HCT116 (cell line): ENCODE data around the gene BBX. TPM values are rescaled to one million over a fixed set of nuclear protein-coding genes. Genes with fewer than 3 reads are reported as not detected.

ENCODE experiments used
- ATAC-seq: fragments of 200-7000 bp; cut with Tn5 transposase; 2 replicates; pipeline ENCODE4 v1.9.1; 2020; ENCODE audit warnings: mild to moderate bottlenecking, moderate library complexity
- BruUV-seq: library from RNA; stranded (reverse); fragments of 400-500 nt; replicated peaks from 2 replicates; lab custom pipeline; 2021; lab: Mats Ljungman, UMichigan
- CTCF ChIA-PET: fragments of 300-600 bp; sonication (Branson Sonifier 250); formaldehyde crosslinking; loops from one replicate; lab custom pipeline; 2021; ENCODE audit warnings: antibody characterized with exemption; lab: Charles Lee
- POLR2A ChIA-PET: fragments of 300-600, 350-600 bp; sonication (Branson Sonifier 250); formaldehyde crosslinking; loops from one replicate; lab custom pipeline; 2021; ENCODE audit warnings: antibody characterized with exemption; lab: Charles Lee
- RAD21 ChIA-PET, 2 experiments: fragments of 300-600 bp; sonication (Branson Sonifier 250); formaldehyde crosslinking; loops; one replicate each; lab custom pipeline; 2023; ENCODE audit warnings: low total read pairs in 2 of 2; ENCODE audit not compliant: uncharacterized antibody in 2 of 2, unreplicated experiment in 2 of 2, low non-redundant PET in 1 of 2; lab: Charles Lee
- DNase-seq: peaks from one replicate; pipeline ENCODE4 v3.0.0-alpha.2; 2010; ENCODE audit warnings: low read depth, low spot score
- H2AFZ ChIP-seq: fragments of 200-600 bp; shearing (Covaris generic), sonication (generic); 2 replicates; pipeline ENCODE4 v1.6.1; 2017; ENCODE audit warnings: low read depth, mixed run types, mixed read lengths, antibody characterized with exemption, low read length; ENCODE audit not compliant: poor library complexity, severe bottlenecking
- H3K27ac ChIP-seq: 2 replicates; pipeline ENCODE4 v1.5.1; 2012; ENCODE audit warnings: low read depth, low read length
- H3K27me3 ChIP-seq: fragments of 200-600 bp; sonication (generic); 2 replicates; pipeline ENCODE4 v1.6.1; 2016; ENCODE audit warnings: mixed run types, low read length, mixed read lengths; ENCODE audit not compliant: insufficient read depth
- H3K36me3 ChIP-seq, 2 experiments: fragments of 200-500 bp in 1 of 2; fragments of 200-600 bp in 1 of 2; sonication (Bioruptor generic) in 1 of 2; sonication (generic) in 1 of 2; 2 replicates each; pipeline versions ENCODE4 v1.5.1 to v1.6.1; 2014 to 2016; ENCODE audit warnings: low read length in 2 of 2, inconsistent platforms in 1 of 2, mixed read lengths in 1 of 2, mixed run types in 1 of 2; ENCODE audit not compliant: insufficient read depth in 2 of 2, control insufficient read depth in 1 of 2
- H3K4me1 ChIP-seq, 2 experiments: fragments of 200-600 bp in 1 of 2; sonication (generic) in 1 of 2; 2 replicates each; pipeline versions ENCODE4 v1.5.1 to v1.6.1; 2012 to 2017; ENCODE audit warnings: low read length in 2 of 2, inconsistent platforms in 1 of 2, mild to moderate bottlenecking in 1 of 2, mixed read lengths in 1 of 2, mixed run types in 1 of 2, moderate library complexity in 1 of 2; ENCODE audit not compliant: insufficient read depth in 2 of 2, control insufficient read depth in 1 of 2
- H3K4me2 ChIP-seq: fragments of 200-600 bp; sonication (generic); 2 replicates; pipeline ENCODE4 v1.6.1; 2017; ENCODE audit warnings: mixed run types, low read length, mixed read lengths
- H3K4me3 ChIP-seq, 2 experiments: fragments of 200-600 bp in 1 of 2; sonication (generic) in 1 of 2; replicated peaks in 1 of 2; 2 replicates each; pipeline ENCODE4 v1.5.1; 2011 to 2016; ENCODE audit warnings: low read length in 2 of 2, control low read depth in 1 of 2, low read depth in 1 of 2, mild to moderate bottlenecking in 1 of 2, mixed read lengths in 1 of 2, mixed run types in 1 of 2
- H3K79me2 ChIP-seq: fragments of 200-600 bp; sonication (generic); 2 replicates; pipeline ENCODE4 v1.6.1; 2017; ENCODE audit warnings: mild to moderate bottlenecking, mixed run types, low read length, moderate library complexity, mixed read lengths; ENCODE audit not compliant: insufficient read depth
- H3K9ac ChIP-seq: fragments of 200-600 bp; sonication (generic); 2 replicates; pipeline ENCODE4 v1.6.1; 2016; ENCODE audit warnings: low read length, mixed read lengths
- H3K9me2 ChIP-seq: fragments of 200-600 bp; sonication (generic), shearing (Covaris generic); 2 replicates; pipeline ENCODE4 v1.6.1; 2017; ENCODE audit warnings: mixed run types, mild to moderate bottlenecking, moderate library complexity; ENCODE audit not compliant: insufficient read depth
- H3K9me3 ChIP-seq, 2 experiments: fragments of 200-500 bp in 1 of 2; fragments of 200-600 bp in 1 of 2; sonication (Bioruptor generic) in 1 of 2; sonication (generic) in 1 of 2; 2 replicates each; pipeline ENCODE4 v1.6.1; 2014 to 2017; ENCODE audit warnings: low read length in 2 of 2, mixed read lengths in 2 of 2, inconsistent platforms in 1 of 2, low read depth in 1 of 2, mild to moderate bottlenecking in 1 of 2, mixed run types in 1 of 2, moderate library complexity in 1 of 2; ENCODE audit not compliant: control insufficient read depth in 1 of 2, insufficient read depth in 1 of 2
- H4K20me1 ChIP-seq: fragments of 200-600 bp; sonication (generic), shearing (Covaris generic); 2 replicates; pipeline ENCODE4 v1.6.1; 2017; ENCODE audit warnings: mixed run types, mild to moderate bottlenecking, moderate library complexity; ENCODE audit not compliant: insufficient read depth
- ATF3 ChIP-seq: IDR thresholded peaks from 2 replicates; pipeline ENCODE4 v1.6.1; 2012
- CTCF ChIP-seq, 3 experiments: fragments of 200-600 bp in 1 of 3; sonication (generic) in 1 of 3; IDR thresholded peaks in 2 of 3; conservative IDR thresholded peaks in 1 of 3; 2 replicates each; pipeline ENCODE4 v1.5.1; 2012 to 2017; ENCODE audit warnings: low read depth in 2 of 3, low read length in 2 of 3, antibody characterized with exemption in 1 of 3, borderline replicate concordance in 1 of 3, control low read depth in 1 of 3, mild to moderate bottlenecking in 1 of 3, mixed read lengths in 1 of 3, mixed run types in 1 of 3, moderate library complexity in 1 of 3; ENCODE audit not compliant: insufficient read depth in 1 of 3
- EZH2 ChIP-seq: fragments of 200-600 bp; sonication (generic); IDR thresholded peaks from 2 replicates; pipeline ENCODE4 v1.6.1; 2017; ENCODE audit warnings: antibody characterized with exemption, mixed run types
- EZH2phosphoT487 ChIP-seq: fragments of 200-600 bp; IDR thresholded peaks from 2 replicates; pipeline ENCODE4 v1.6.1; 2018; ENCODE audit warnings: antibody characterized with exemption, borderline replicate concordance
- FOSL1 ChIP-seq: IDR thresholded peaks from 2 replicates; pipeline ENCODE4 v1.6.1; 2012; ENCODE audit warnings: low read depth
- YY1 ChIP-seq: IDR thresholded peaks from 2 replicates; pipeline ENCODE4 v1.6.1; 2011; ENCODE audit warnings: low read length, low read depth, moderate library complexity, mild to moderate bottlenecking; ENCODE audit not compliant: insufficient replicate concordance; ENCODE audit errors: extremely low read depth
- intact Hi-C: fragments of 100-400 bp; cut with micrococcal nuclease; formaldehyde crosslinking; loops from 2 replicates; pipeline ENCODE4 v1.10.0; 2022
- total RNA-seq: library from RNA; stranded (reverse); gene quantifications from one replicate; pipeline ENCODE4 v1.2.1, GENCODE V29; 2021; ENCODE audit not compliant: unreplicated experiment
- TF ChIP-seq, protein P1 (sequence below): IDR thresholded peaks from 2 replicates; pipeline ENCODE4 v1.6.1; 2011; ENCODE audit warnings: mild to moderate bottlenecking, low read length, moderate library complexity; ENCODE audit not compliant: insufficient replicate concordance; ENCODE audit errors: extremely low read depth

BBX gene
- total RNA-seq, 1 experiment from 2014 or later = 55.6 TPM

- TF ChIP-seq ATF3 = no peak
- no peak for TF ChIP-seq EZH2
- no peak for TF ChIP-seq YY1
Observed at GRCh38 chr3:107598926-107599771, 76.4 kb downstream of the BBX start (continued).

DNA sequence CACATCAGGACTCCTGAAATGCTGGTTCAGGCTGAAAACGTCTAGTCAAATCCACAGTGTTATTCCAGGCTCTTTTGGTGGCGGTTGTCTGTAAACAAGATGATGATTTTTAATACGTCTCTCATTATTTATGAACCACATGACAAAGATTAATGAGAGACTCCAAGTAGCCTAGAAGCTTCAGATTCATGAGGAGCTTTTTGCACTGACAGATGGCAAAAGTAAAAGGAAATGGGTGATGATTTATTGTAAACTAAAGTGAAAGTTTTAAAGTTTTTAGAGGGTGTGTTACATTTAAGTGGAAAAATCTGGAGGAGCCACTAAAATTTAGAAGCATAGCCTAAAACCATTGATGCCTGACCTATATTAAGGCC is 77.0 kb downstream of the BBX start:
- POLR2A ChIA-PET = no interaction called here
- Histone ChIP-seq H3K4me1 (no peaks in the 10 kb centered on the region), H3K27ac (no peak overlapping the region), H3K9me2 (no peaks in the 10 kb centered on the region), H3K79me2 (no peaks in the 10 kb centered on the region; the same call in 1 of the 2 replicates), H3K9me3 (no peaks in the 10 kb centered on the region), H3K9ac (no peak overlapping the region), H3K36me3 (no peaks in the 10 kb centered on the region), H4K20me1 (no peaks in the 10 kb centered on the region), H3K4me3 (no peak overlapping the region), H2AFZ (no peak overlapping the region), H3K27me3 (no peaks in the 10 kb centered on the region), H3K4me2 (no peak overlapping the region)
- no peak for DNase-seq
- TF ChIP-seq EZH2phosphoT487 (no peak), CTCF (IDR thresholded peaks at IDR 0.05 in 2 of 3, conservative IDR thresholded peaks at IDR 0.05 in 1 of 3; ENCODE audit: borderline replicate concordance in 1 of 3, insufficient read depth in 1 of 3, low read depth in 2 of 3, low read length in 2 of 3) (no peak), FOSL1 (no peak)
- TF ChIP-seq, protein P1, sequence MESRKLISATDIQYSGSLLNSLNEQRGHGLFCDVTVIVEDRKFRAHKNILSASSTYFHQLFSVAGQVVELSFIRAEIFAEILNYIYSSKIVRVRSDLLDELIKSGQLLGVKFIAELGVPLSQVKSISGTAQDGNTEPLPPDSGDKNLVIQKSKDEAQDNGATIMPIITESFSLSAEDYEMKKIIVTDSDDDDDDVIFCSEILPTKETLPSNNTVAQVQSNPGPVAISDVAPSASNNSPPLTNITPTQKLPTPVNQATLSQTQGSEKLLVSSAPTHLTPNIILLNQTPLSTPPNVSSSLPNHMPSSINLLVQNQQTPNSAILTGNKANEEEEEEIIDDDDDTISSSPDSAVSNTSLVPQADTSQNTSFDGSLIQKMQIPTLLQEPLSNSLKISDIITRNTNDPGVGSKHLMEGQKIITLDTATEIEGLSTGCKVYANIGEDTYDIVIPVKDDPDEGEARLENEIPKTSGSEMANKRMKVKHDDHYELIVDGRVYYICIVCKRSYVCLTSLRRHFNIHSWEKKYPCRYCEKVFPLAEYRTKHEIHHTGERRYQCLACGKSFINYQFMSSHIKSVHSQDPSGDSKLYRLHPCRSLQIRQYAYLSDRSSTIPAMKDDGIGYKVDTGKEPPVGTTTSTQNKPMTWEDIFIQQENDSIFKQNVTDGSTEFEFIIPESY = no peak
- CTCF ChIA-PET = no interaction called here
- intact Hi-C loops = no loop called here
- BruUV-seq = no TSS peak
- RAD21 ChIA-PET = no interaction called here
- ATAC-seq = no peak
